Panc1 (cell line): ENCODE data around the gene STX12. TPM values are rescaled to one million over a fixed set of nuclear protein-coding genes. Genes with fewer than 3 reads are reported as not detected.

Experiments
- ATAC-seq: fragments of 200-7000 bp; cut with Tn5 transposase; 2 replicates; pipeline ENCODE4 v1.9.1; 2020; ENCODE audit warnings: mild to moderate bottlenecking, moderate library complexity
- BruUV-seq: library from RNA; stranded (reverse); fragments of 400-500 nt; replicated peaks from 2 replicates; lab custom pipeline; 2021; lab: Mats Ljungman, UMichigan
- CTCF ChIA-PET: fragments of 300-600 bp; sonication (Branson Sonifier 250); formaldehyde crosslinking; loops from one replicate; lab custom pipeline; 2022; ENCODE audit warnings: antibody characterized with exemption; lab: Charles Lee
- POLR2A ChIA-PET: fragments of 300-600 bp; sonication (Branson Sonifier 250); formaldehyde crosslinking; loops from one replicate; lab custom pipeline; 2022; ENCODE audit warnings: antibody characterized with exemption; lab: Charles Lee
- DNase-seq: peaks from one replicate; pipeline ENCODE4 v3.0.0-alpha.2; 2010; ENCODE audit warnings: low read depth, low spot score
- H3K27ac ChIP-seq: 2 replicates; pipeline ENCODE4 v1.5.1; 2011; ENCODE audit warnings: mild to moderate bottlenecking, low read length, inconsistent platforms
- H3K27me3 ChIP-seq: fragments of 200-500 bp; sonication (Bioruptor generic); 2 replicates; pipeline ENCODE4 v1.6.0; 2014; ENCODE audit warnings: low read length, inconsistent platforms; ENCODE audit not compliant: control insufficient read depth, insufficient read depth
- H3K36me3 ChIP-seq: fragments of 200-500 bp; sonication (Bioruptor generic); 2 replicates; pipeline ENCODE4 v1.5.1; 2014; ENCODE audit warnings: inconsistent platforms, mild to moderate bottlenecking, low read length, moderate library complexity; ENCODE audit not compliant: control insufficient read depth, insufficient read depth
- H3K4me1 ChIP-seq: 2 replicates; pipeline ENCODE4 v1.5.1; 2011; ENCODE audit warnings: inconsistent platforms, mild to moderate bottlenecking, low read length, moderate library complexity; ENCODE audit not compliant: control insufficient read depth, insufficient read depth
- H3K4me3 ChIP-seq, 2 experiments: 2 replicates each; pipeline ENCODE4 v1.5.1; 2011 to 2012; ENCODE audit warnings: low read depth in 2 of 2, low read length in 2 of 2, mild to moderate bottlenecking in 2 of 2, inconsistent platforms in 1 of 2, moderate library complexity in 1 of 2
- H3K9me3 ChIP-seq: fragments of 200-500 bp; sonication (Bioruptor generic); 2 replicates; pipeline ENCODE4 v1.5.1; 2014; ENCODE audit warnings: low read depth, mild to moderate bottlenecking, inconsistent platforms, low read length, moderate library complexity; ENCODE audit not compliant: control insufficient read depth, insufficient read depth
- CTCF ChIP-seq: fragments of 450-650 bp; IDR thresholded peaks from 2 replicates; pipeline ENCODE4 v1.5.1; 2017; ENCODE audit warnings: mild to moderate bottlenecking
- POLR2AphosphoS5 ChIP-seq: IDR thresholded peaks from 2 replicates; pipeline ENCODE4 v1.6.1; 2012; ENCODE audit warnings: mild to moderate bottlenecking, low read depth, low read length, moderate library complexity
- REST ChIP-seq, 2 experiments: IDR thresholded peaks; 2 replicates each; pipeline ENCODE4 v1.6.1; 2011 to 2012; ENCODE audit warnings: low read depth in 2 of 2, control low read depth in 1 of 2, low read length in 1 of 2, mild to moderate bottlenecking in 1 of 2, moderate library complexity in 1 of 2; ENCODE audit not compliant: insufficient read depth in 1 of 2
- SIN3A ChIP-seq: IDR thresholded peaks from 2 replicates; pipeline ENCODE4 v1.6.1; 2012; ENCODE audit warnings: low read depth, mild to moderate bottlenecking, low read length, moderate library complexity, borderline replicate concordance; ENCODE audit not compliant: insufficient read depth
- TCF7L2 ChIP-seq: IDR thresholded peaks from 2 replicates; pipeline ENCODE4 v1.6.1; 2011; ENCODE audit warnings: mild to moderate bottlenecking, low read depth, low read length, inconsistent platforms
- in situ Hi-C: cut with HindIII; loops from 2 replicates; pipeline ENCODE4 v1.10.0; 2016; ENCODE audit warnings: low sequenced_read_pairs, low pct_unique_long_range_greater_than_20kb
- intact Hi-C: fragments of 100-400 bp; cut with micrococcal nuclease; formaldehyde crosslinking; loops from one replicate; pipeline ENCODE4 v1.10.0; 2022; ENCODE audit not compliant: unreplicated experiment
- total RNA-seq: library from RNA; stranded (reverse); gene quantifications from one replicate; pipeline ENCODE4 v1.2.1, GENCODE V29; 2021; ENCODE audit not compliant: unreplicated experiment

The STX12 gene
- total RNA-seq, 1 experiment from 2014 or later = 25.3 TPM

GRCh38 chr1:27745466-27745865 lies 27.6 kb upstream of the STX12 start:
- DNase-seq (no peak), ATAC-seq (no peak)
- BruUV-seq = no TSS peak
- in situ Hi-C loops (no loop called here), intact Hi-C loops (no loop called here)
- Histone ChIP-seq H3K4me3 (no peak overlapping the region), H3K9me3 (no peaks in the 10 kb centered on the region), H3K36me3 (0 out of 2 replicates have a peak, but pooled peaks cover 2% of the 10 kb centered on the region), H3K4me1 (no peaks in the 10 kb centered on the region), H3K27me3 (no peaks in the 10 kb centered on the region), H3K27ac (no peak overlapping the region)
- TF ChIP-seq REST (IDR thresholded peaks at IDR 0.05; ENCODE audit: insufficient read depth in 1 of 2, low read depth in 2 of 2, low read length in 1 of 2) (no peak), SIN3A (no peak), TCF7L2 (no peak), POLR2AphosphoS5 (no peak), CTCF (no peak)
- CTCF ChIA-PET = no interaction called here
- POLR2A ChIA-PET = interaction anchor here (0.6 kb wide), 1 partner anchor 713 kb away, joined by 7 read pairs; no protein-coding TSS in a partner anchor

- no TSS peak for BruUV-seq
- no peaks in the 10 kb centered on the region for H3K9me3 ChIP-seq
- POLR2A ChIA-PET = no interaction called here
- in situ Hi-C loops = no loop called here
- no peaks in the 10 kb centered on the region for H3K4me1 ChIP-seq
- 0 out of 2 replicates have a peak, but pooled peaks cover 2% of the 10 kb centered on the region for H3K36me3 ChIP-seq
- ATAC-seq (no peak), DNase-seq (no peak)
- no peak overlapping the region for H3K27ac ChIP-seq
- CTCF ChIA-PET = no interaction called here
- H3K27me3 ChIP-seq = no peaks in the 10 kb centered on the region
- H3K4me3 ChIP-seq = no peak overlapping the region
- no peak for TF ChIP-seq REST (IDR thresholded peaks at IDR 0.05; ENCODE audit: insufficient read depth in 1 of 2, low read depth in 2 of 2, low read length in 1 of 2)
- no peak for TF ChIP-seq SIN3A
- no peak for TF ChIP-seq TCF7L2
- TF ChIP-seq CTCF = no peak
- TF ChIP-seq POLR2AphosphoS5 = no peak
- intact Hi-C loops = no loop called here
Observed at GRCh38 chr1:27752360-27752759, 20.7 kb upstream of the STX12 start.
